ENCODE measurements around the gene ST7. TPM values are rescaled to one million over a fixed set of nuclear protein-coding genes. Genes with fewer than 3 reads are reported as not detected.
"Not testable (repeated sequence)": the region's sequence is repeated elsewhere in the genome, so short reads cannot be mapped to it uniquely, and the experiment has no call there.

Gene ST7
- total and polyA plus RNA-seq, 2 of the 8 experiments (the other 6 are each of a cell fraction or from before 2014, with no cell fraction given), result 16.3 to 18.0 TPM

GRCh38 chr7:116961966-116962673 lies 8.8 kb downstream of the ST7 start:
- not testable (repeated sequence) for H3K4me3 ChIP-seq (ENCODE audit: extremely low read depth in 1 of 4, insufficient read depth in 2 of 4, low read depth in 3 of 4, low read length in 4 of 4); H2AFZ ChIP-seq (ENCODE audit: low read length); H2AK5ac ChIP-seq (ENCODE audit: low read depth, low read length); H3K27ac ChIP-seq (ENCODE audit: low read depth, low read length); H3K23me2 ChIP-seq (ENCODE audit: low read depth, low read length); H3K18ac ChIP-seq (ENCODE audit: extremely low read depth, low read length); H2BK20ac ChIP-seq (ENCODE audit: low read length); H3K23ac ChIP-seq (ENCODE audit: insufficient read length); H3K14ac ChIP-seq (ENCODE audit: insufficient read length); H4K5ac ChIP-seq (ENCODE audit: insufficient read length, low read depth, low read length); H4K20me1 ChIP-seq (replicated peaks in 1 of 2; ENCODE audit: control insufficient read depth in 1 of 2, insufficient read depth in 2 of 2, low read length in 2 of 2); H2BK12ac ChIP-seq (ENCODE audit: low read depth, low read length); H3K56ac ChIP-seq (replicated peaks; ENCODE audit: insufficient read length, low read depth, low read length); H3K36me3 ChIP-seq (ENCODE audit: control insufficient read depth in 2 of 4, insufficient read depth in 4 of 4, low read length in 3 of 4); H3K27me3 ChIP-seq (replicated peaks in 1 of 4; ENCODE audit: control insufficient read depth in 3 of 4, extremely low read depth in 1 of 4, insufficient read depth in 3 of 4, low read length in 3 of 4); H2BK15ac ChIP-seq (ENCODE audit: low read length); H3K4ac ChIP-seq (replicated peaks; ENCODE audit: insufficient read length, low read depth, low read length); H3K9me3 ChIP-seq (ENCODE audit: insufficient read depth in 2 of 2, low read depth in 1 of 2, low read length in 1 of 2); H4K91ac ChIP-seq (replicated peaks; ENCODE audit: insufficient read length, low read length); H3K4me1 ChIP-seq (replicated peaks in 1 of 4; ENCODE audit: control insufficient read depth in 3 of 4, insufficient read depth in 4 of 4, low read length in 3 of 4); H3K9ac ChIP-seq (replicated peaks in 1 of 4; ENCODE audit: extremely low read depth in 1 of 4, low read depth in 3 of 4, low read length in 3 of 4); FAIRE-seq; H3K79me1 ChIP-seq (ENCODE audit: low read depth, low read length); H4K8ac ChIP-seq (ENCODE audit: extremely low read depth, insufficient read depth, low read length); H2BK120ac ChIP-seq (replicated peaks; ENCODE audit: low read depth, low read length); DNase-seq (ENCODE audit: low read depth in 1 of 2, low spot score in 2 of 2); H3K4me2 ChIP-seq (ENCODE audit: insufficient read depth in 1 of 2, low read depth in 2 of 2, low read length in 2 of 2); H2BK5ac ChIP-seq (ENCODE audit: low read depth, low read length)
- WGBS, 2 experiments (ENCODE audit: extremely low coverage in 1 of 2, insufficient coverage in 1 of 2, insufficient read length in 1 of 2, insufficient replicate concordance in 2 of 2, low coverage in 1 of 2, low lambda C conversion rate in 2 of 2, missing lambda C conversion rate in 1 of 2), result 84% methylated on average over 4 of the region's 4 CpGs; no CpG with 5 or more reads in 1 of the 2 experiments
- ChIA-PET CTCF (ENCODE audit: partially characterized antibody) (interaction anchor here (1.2 kb wide), 1 partner anchor 22 kb away, joined by 5 read pairs; no protein-coding TSS in a partner anchor), POLR2A (ENCODE audit: partially characterized antibody) (interaction anchor here (1.7 kb wide), 1 partner anchor 9 kb away, joined by 4 read pairs; the partner anchor contains the start of gene ST7)
- H3K79me2 ChIP-seq (ENCODE audit: control insufficient read depth in 1 of 2, insufficient read depth in 2 of 2, low read length in 2 of 2), result peaks cover 0 to 61% of the 10 kb centered on the region in 2 experiments; a peak in 2 of 4 replicates

All from H1 (cell line).